OCI-LY3 (cell line): ENCODE measurements around the gene SDSL.
A peak's percentile ranks its signal among the peaks of the same experiment; 100 is the strongest.

Experiments used
- H2AFZ ChIP-seq: fragments of 200-600, 300-600 bp; shearing (Covaris generic); 2 replicates; pipeline ENCODE4 v1.6.0; 2014; ENCODE audit warnings: antibody characterized with exemption, low read depth, low read length
- H3K27ac ChIP-seq: fragments of 200-600, 300-600 bp; sonication (generic); 2 replicates; pipeline ENCODE4 v1.5.1; 2014; ENCODE audit warnings: mild to moderate bottlenecking, low read length, moderate library complexity, mixed read lengths
- H3K27me3 ChIP-seq: fragments of 200-600, 300-600 bp; sonication (generic); 2 replicates; pipeline ENCODE4 v1.6.1; 2014; ENCODE audit warnings: low read depth, low read length, mixed read lengths
- H3K36me3 ChIP-seq: fragments of 200-600, 300-600 bp; sonication (generic); replicated peaks from 2 replicates; pipeline ENCODE3; 2014; ENCODE audit warnings: low read depth, low read length, mixed read lengths
- H3K4me1 ChIP-seq: fragments of 300-600, 200-600 bp; sonication (generic); 2 replicates; pipeline ENCODE4 v1.6.1; 2014; ENCODE audit warnings: low read length, mixed read lengths
- H3K4me2 ChIP-seq: fragments of 200-600, 300-600 bp; sonication (generic); 2 replicates; pipeline ENCODE4 v1.6.1; 2014; ENCODE audit warnings: low read length, mixed read lengths
- H3K4me3 ChIP-seq: fragments of 300-600, 200-600 bp; sonication (generic); 2 replicates; pipeline ENCODE4 v1.5.1; 2014; ENCODE audit warnings: antibody characterized with exemption, mild to moderate bottlenecking, low read length, moderate library complexity
- H3K79me2 ChIP-seq: fragments of 300-600, 200-600 bp; shearing (Covaris generic); 2 replicates; pipeline ENCODE4 v1.6.1; 2014; ENCODE audit warnings: mild to moderate bottlenecking, low read length, mixed read lengths
- H3K9ac ChIP-seq: fragments of 300-600, 200-600 bp; shearing (Covaris generic); 2 replicates; pipeline ENCODE4 v1.6.0; 2014; ENCODE audit warnings: mild to moderate bottlenecking, low read length, moderate library complexity
- H3K9me3 ChIP-seq: fragments of 200-600, 300-600 bp; shearing (Covaris generic); 2 replicates; pipeline ENCODE4 v1.6.1; 2014; ENCODE audit warnings: low read length, mixed read lengths; ENCODE audit not compliant: insufficient read depth
- H4K20me1 ChIP-seq: fragments of 200-600, 300-600 bp; sonication (generic); 2 replicates; pipeline ENCODE4 v1.6.1; 2016; ENCODE audit warnings: low read length, mixed read lengths; ENCODE audit not compliant: insufficient read depth
- EZH2phosphoT487 ChIP-seq: fragments of 200-600 bp; shearing (Covaris generic); IDR thresholded peaks from 2 replicates; pipeline ENCODE4 v1.6.1; 2018; ENCODE audit warnings: antibody characterized with exemption, mixed run types, low read depth
- TF ChIP-seq, protein P1 (sequence below): fragments of 200-600, 300-600 bp; sonication (generic); IDR thresholded peaks from 2 replicates; pipeline ENCODE4 v1.5.1; 2014; ENCODE audit warnings: antibody characterized with exemption, low read length, low read depth

The SDSL gene

DNA sequence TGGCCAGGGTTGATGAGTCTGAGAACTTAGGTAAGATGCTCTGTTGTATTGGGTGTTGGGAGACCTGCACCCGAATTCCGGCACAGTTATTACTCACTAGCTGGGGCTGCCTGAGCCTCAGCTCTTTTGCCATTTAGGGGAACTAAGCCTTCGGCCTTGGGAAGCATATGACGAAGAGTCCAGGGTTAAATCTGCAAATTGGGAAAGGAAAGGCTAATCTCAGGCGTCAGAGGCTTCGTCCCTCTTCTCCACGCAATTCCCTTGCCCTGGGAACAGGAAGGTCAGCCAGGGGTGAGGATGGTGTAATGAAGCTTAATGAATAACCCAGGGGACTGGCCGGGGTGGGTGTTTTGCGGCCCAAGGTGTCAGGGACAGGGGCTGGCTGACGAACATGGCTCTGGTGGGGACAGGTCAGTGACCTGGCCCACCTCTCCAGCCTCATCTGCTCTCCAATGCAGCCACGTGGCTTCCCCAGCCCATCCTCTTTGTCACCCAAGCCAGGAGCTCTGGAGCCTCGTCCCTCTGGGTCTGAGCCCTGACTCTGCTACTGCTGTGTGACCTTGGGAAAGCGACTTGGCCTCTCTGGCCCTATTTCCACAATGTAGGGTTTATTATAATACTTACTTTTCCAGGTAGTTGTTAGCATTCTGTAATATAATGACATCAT is 3.8 kb upstream of the SDSL start:
- no peak for TF ChIP-seq EZH2phosphoT487
- TF ChIP-seq, protein P1, sequence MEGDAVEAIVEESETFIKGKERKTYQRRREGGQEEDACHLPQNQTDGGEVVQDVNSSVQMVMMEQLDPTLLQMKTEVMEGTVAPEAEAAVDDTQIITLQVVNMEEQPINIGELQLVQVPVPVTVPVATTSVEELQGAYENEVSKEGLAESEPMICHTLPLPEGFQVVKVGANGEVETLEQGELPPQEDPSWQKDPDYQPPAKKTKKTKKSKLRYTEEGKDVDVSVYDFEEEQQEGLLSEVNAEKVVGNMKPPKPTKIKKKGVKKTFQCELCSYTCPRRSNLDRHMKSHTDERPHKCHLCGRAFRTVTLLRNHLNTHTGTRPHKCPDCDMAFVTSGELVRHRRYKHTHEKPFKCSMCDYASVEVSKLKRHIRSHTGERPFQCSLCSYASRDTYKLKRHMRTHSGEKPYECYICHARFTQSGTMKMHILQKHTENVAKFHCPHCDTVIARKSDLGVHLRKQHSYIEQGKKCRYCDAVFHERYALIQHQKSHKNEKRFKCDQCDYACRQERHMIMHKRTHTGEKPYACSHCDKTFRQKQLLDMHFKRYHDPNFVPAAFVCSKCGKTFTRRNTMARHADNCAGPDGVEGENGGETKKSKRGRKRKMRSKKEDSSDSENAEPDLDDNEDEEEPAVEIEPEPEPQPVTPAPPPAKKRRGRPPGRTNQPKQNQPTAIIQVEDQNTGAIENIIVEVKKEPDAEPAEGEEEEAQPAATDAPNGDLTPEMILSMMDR: no peak
- no peak overlapping the region for H2AFZ ChIP-seq
- H3K9ac ChIP-seq: no peak overlapping the region
- no peaks in the 10 kb centered on the region for H3K9me3 ChIP-seq
- H3K36me3 ChIP-seq: no peaks in the 10 kb centered on the region
- H4K20me1 ChIP-seq: no peaks in the 10 kb centered on the region
- H3K27ac ChIP-seq: no peak overlapping the region
- peaks cover 40% of the 10 kb centered on the region for H3K4me1 ChIP-seq
- H3K79me2 ChIP-seq: no peaks in the 10 kb centered on the region
- H3K4me2 ChIP-seq: no peak overlapping the region
- no peak overlapping the region for H3K4me3 ChIP-seq
- H3K27me3 ChIP-seq: peaks cover 26% of the 10 kb centered on the region

DNA sequence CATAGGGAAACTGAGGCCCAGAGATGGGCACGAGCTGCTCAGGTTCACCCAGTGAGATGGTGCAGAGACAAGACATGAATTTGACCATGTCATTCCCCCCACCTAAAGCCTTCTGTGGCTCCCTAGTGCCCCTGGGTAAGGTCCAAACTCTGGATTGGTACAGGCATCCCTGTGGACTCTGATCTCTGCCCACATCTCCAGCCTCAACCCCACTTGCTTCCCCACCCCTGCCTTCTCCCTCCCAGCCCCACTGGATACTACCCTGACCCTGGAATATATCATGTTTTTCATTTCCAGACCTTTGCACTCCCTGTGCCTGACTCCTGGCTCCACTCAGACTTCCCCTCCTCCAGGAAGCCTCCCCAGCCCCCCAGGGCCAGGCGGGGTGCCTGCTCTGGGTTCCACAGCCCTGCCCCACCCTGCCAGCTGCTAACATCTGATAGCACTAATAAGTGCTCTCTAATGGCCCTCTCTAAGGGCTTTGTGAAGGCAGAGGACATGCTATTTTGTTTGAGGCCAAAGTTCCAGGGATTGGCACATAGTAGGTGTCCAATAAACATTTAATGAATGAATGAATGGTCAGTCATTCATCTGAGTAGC is 1.1 kb upstream of the SDSL start:
- Histone ChIP-seq H3K27me3 (peaks cover 33% of the 10 kb centered on the region), H3K4me1 (peaks cover 41% of the 10 kb centered on the region), H3K79me2 (no peaks in the 10 kb centered on the region), H3K9ac (no peak overlapping the region), H3K4me3 (peak overlapping the region; percentile 77; the same call in 1 of the 2 replicates), H3K4me2 (peak overlapping the region; percentile 88; the same call in 1 of the 2 replicates), H3K36me3 (no peaks in the 10 kb centered on the region), H4K20me1 (no peaks in the 10 kb centered on the region), H3K27ac (no peak overlapping the region), H2AFZ (no peak overlapping the region), H3K9me3 (no peaks in the 10 kb centered on the region)
- TF ChIP-seq, protein P1: no peak
- no peak for TF ChIP-seq EZH2phosphoT487

DNA sequence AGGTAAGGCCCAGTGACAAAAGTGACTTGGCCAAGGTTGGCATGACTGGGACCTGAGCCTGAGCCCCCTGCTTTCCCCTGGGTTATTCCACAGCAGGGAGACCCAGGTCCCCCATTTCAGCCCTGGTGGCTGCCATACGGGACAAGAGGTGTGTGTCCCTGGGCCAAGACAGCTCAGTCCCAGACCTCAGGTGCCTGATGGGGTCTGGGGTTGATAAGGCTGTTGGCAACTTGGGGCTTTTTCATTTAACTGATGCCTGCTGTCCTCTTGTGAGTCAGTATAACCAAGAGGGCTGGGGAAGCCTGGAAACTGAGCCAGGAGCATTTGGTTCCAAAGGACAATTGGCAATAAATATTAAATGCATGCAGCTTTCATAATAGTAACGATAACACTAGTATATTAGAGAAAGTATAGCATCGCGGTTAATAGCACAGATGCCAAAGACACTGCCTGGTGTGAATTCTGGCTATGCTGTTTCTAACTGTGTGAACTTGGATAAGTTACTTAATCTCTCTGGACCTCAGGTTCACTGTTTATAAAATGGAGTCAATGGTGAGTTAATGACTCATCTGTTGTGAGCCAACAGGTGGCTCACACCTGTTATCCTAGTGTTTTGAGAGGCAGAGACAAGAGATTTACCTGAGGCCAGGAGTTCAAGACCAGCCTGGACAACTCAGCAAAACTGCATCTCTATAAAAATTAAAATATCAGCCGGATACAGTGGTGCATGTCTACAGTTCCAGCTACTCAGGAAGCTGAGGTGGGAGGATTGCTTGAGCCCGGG is 898 bp downstream of the SDSL start:
- Histone ChIP-seq H3K27me3 (peaks cover 51% of the 10 kb centered on the region), H3K4me2 (peak overlapping the region; percentile 88), H3K9ac (peak overlapping the region; percentile 73; the same call in 1 of the 2 replicates), H4K20me1 (peaks cover 6% of the 10 kb centered on the region; the same call in 1 of the 2 replicates), H3K79me2 (no peaks in the 10 kb centered on the region), H2AFZ (no peak overlapping the region), H3K4me1 (peaks cover 40% of the 10 kb centered on the region), H3K27ac (no peak overlapping the region), H3K9me3 (no peaks in the 10 kb centered on the region), H3K36me3 (no peaks in the 10 kb centered on the region), H3K4me3 (peak overlapping the region; percentile 77)
- TF ChIP-seq, protein P1: no peak
- TF ChIP-seq EZH2phosphoT487: no peak

DNA sequence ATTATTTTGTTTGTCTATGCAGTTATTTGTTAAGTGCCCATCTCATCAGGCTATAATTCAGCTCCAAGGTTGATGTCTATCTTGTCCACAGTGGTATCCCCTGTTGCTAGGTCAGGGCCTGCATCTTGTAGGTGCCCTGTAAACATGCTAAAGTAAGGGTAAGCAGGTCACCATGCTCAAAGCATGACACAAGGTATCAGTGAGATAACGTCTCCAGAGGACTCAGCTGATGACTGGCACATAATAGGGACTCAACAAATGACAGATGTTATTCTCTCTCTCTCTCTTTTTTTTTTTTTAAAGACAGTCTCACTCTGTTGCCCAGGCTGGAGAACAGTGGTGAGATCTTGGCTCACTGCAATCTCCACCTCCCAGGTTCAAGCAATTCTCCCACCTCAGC is 2.3 kb downstream of the SDSL start:
- no peak overlapping the region for H3K4me2 ChIP-seq
- H3K36me3 ChIP-seq: no peaks in the 10 kb centered on the region
- peaks cover 65% of the 10 kb centered on the region for H3K27me3 ChIP-seq
- H3K4me3 ChIP-seq: no peak overlapping the region
- H2AFZ ChIP-seq: no peak overlapping the region
- no peak overlapping the region for H3K9ac ChIP-seq
- H3K27ac ChIP-seq: no peak overlapping the region
- H4K20me1 ChIP-seq: peaks cover 6% of the 10 kb centered on the region; the same call in 1 of the 2 replicates
- TF ChIP-seq, protein P1: no peak
- TF ChIP-seq EZH2phosphoT487: no peak
- peaks cover 40% of the 10 kb centered on the region for H3K4me1 ChIP-seq
- no peaks in the 10 kb centered on the region for H3K79me2 ChIP-seq
- no peaks in the 10 kb centered on the region for H3K9me3 ChIP-seq
